Renal cortex interstitium (tissue), 3 donors: Measurements from ENCODE around the gene ADAT3. TPM values are rescaled to one million over a fixed set of nuclear protein-coding genes. Genes with fewer than 3 reads are reported as not detected.

Source experiments
- polyA plus RNA-seq, 3 donors: library from polyadenylated mRNA; unstranded; fragments of 120-200 nt; gene quantifications; one replicate each; pipeline ENCODE4 v1.2.1, GENCODE V29; 2013; ENCODE audit not compliant: insufficient read length in 3 of 3

The ADAT3 gene
- polyA plus RNA-seq, 3 donors, result 1.1 to 5.4 (median 3.5) TPM

Other genes starting within 250 kb of the ADAT3 start
- gene ONECUT3, start 151.9 kb upstream of the ADAT3 start, polyA plus RNA-seq, result under 1 TPM in 2 of 3 donors, not detected in 1; 0.04 to 0.08 TPM
- gene ATP8B3, start 93.1 kb upstream of the ADAT3 start, polyA plus RNA-seq, result under 1 TPM; 0.56 to 1.00 (median 0.65) TPM
- 10 to 100 TPM; 23.3 to 32.7 (median 32.6) TPM for gene REXO1, start 56.9 kb upstream of the ADAT3 start, polyA plus RNA-seq
- gene KLF16, start 41.8 kb upstream of the ADAT3 start, polyA plus RNA-seq, result 10 to 100 TPM in 1 of 3 donors, 1 to 10 TPM in 2; 5.4 to 10.1 (median 9.5) TPM
- gene ABHD17A, start 19.9 kb upstream of the ADAT3 start, polyA plus RNA-seq, result 10 to 100 TPM; 32.3 to 66.3 (median 55.4) TPM
- 10 to 100 TPM; 54.6 to 95.7 (median 79.5) TPM for gene SCAMP4, start within 50 bp of the ADAT3 start, polyA plus RNA-seq
- 10 to 100 TPM; 50.5 to 70.4 (median 67.9) TPM for gene CSNK1G2, start 35.8 kb downstream of the ADAT3 start, polyA plus RNA-seq
- gene BTBD2, start 110.3 kb downstream of the ADAT3 start, polyA plus RNA-seq, result 100 to 1,000 TPM in 2 of 3 donors, 10 to 100 TPM in 1; 87.0 to 117 (median 105) TPM
- 10 to 100 TPM; 54.7 to 79.1 (median 77.8) TPM for gene MKNK2, start 145.8 kb downstream of the ADAT3 start, polyA plus RNA-seq
- 10 to 100 TPM; 21.7 to 27.8 (median 26.8) TPM for gene MOB3A, start 190.9 kb downstream of the ADAT3 start, polyA plus RNA-seq
- gene IZUMO4, start 191.5 kb downstream of the ADAT3 start, polyA plus RNA-seq, result 1 to 10 TPM; 6.3 to 9.3 (median 8.6) TPM
- 100 to 1,000 TPM; 106 to 126 (median 120) TPM for gene AP3D1, start 246.2 kb downstream of the ADAT3 start, polyA plus RNA-seq